GM12878 (cell line): ENCODE measurements around the gene GON7. TPM values are rescaled to one million over a fixed set of nuclear protein-coding genes. Genes with fewer than 3 reads are reported as not detected.

Experiments
- CEBPZ ChIP-seq: fragments of 150-350 bp; IDR thresholded peaks from 2 replicates; pipeline ENCODE4 v1.6.1; 2016; ENCODE audit warnings: low read depth, low read length
- HCFC1 ChIP-seq: fragments of 150-350 bp; IDR thresholded peaks from 2 replicates; pipeline ENCODE4 v1.6.1; 2014; ENCODE audit warnings: low read length
- NKRF ChIP-seq: fragments of 450-650 bp; conservative IDR thresholded peaks from 2 replicates; pipeline ENCODE4 v1.6.1; 2017; ENCODE audit warnings: mild to moderate bottlenecking, moderate library complexity
- NR2F1 ChIP-seq: fragments of 450-650 bp; conservative IDR thresholded peaks from 2 replicates; pipeline ENCODE4 v1.6.1; 2017; ENCODE audit warnings: mild to moderate bottlenecking
- PBX3 ChIP-seq: IDR thresholded peaks from 2 replicates; pipeline ENCODE4 v1.6.1; 2011; ENCODE audit warnings: mild to moderate bottlenecking, low read depth, low read length, moderate library complexity; ENCODE audit not compliant: insufficient replicate concordance
- SMAD1 ChIP-seq: fragments of 450-650 bp; IDR thresholded peaks from 2 replicates; pipeline ENCODE4 v1.6.1; 2018; ENCODE audit warnings: mild to moderate bottlenecking, low read depth; ENCODE audit not compliant: partially characterized antibody
- SPI1 ChIP-seq: IDR thresholded peaks from 2 replicates; pipeline ENCODE4 v1.6.1; 2011; ENCODE audit warnings: low read depth, mild to moderate bottlenecking, low read length, moderate library complexity, borderline replicate concordance; ENCODE audit not compliant: insufficient read depth
- TARDBP ChIP-seq: IDR thresholded peaks from 2 replicates; pipeline ENCODE4 v1.6.1; 2016; ENCODE audit warnings: borderline replicate concordance
- TCF12 ChIP-seq: IDR thresholded peaks from 2 replicates; pipeline ENCODE4 v1.6.1; 2011; ENCODE audit warnings: low read depth, mild to moderate bottlenecking, low read length
- YY1 ChIP-seq: IDR thresholded peaks from 2 replicates; pipeline ENCODE4 v1.6.1; 2011; ENCODE audit warnings: low read depth, mild to moderate bottlenecking, low read length
- polyA plus RNA-seq, 11 experiments: library from polyadenylated mRNA; depleted of rRNA in 4 of 11; unstranded in 6 of 11; stranded (reverse) in 5 of 11; fragments of >200 nt; fragmentation: Nextera tagmentation in 4 of 11; fragmentation: Illumina TruSeq in 1 of 11; extraction: Ambion mirVana in 4 of 11; extraction: Trizol in 1 of 11; gene quantifications; 1 replicate in 1 of 11; 2 replicates in 10 of 11; pipeline versions ENCODE4 v1.2.1 to v1.2.3, GENCODE V29; 2011 to 2016; ENCODE audit warnings: inconsistent platforms in 2 of 11, missing spikeins in 2 of 11, low read depth in 1 of 11
- total RNA-seq, 4 experiments: library from RNA; depleted of rRNA in 3 of 4; stranded (reverse); fragments of >200 nt in 3 of 4; fragmentation: Illumina TruSeq in 1 of 4; extraction: Trizol in 1 of 4; gene quantifications; 2 replicates each; pipeline versions ENCODE4 v1.2.1 to v1.2.3, GENCODE V29; 2013 to 2021
- TF ChIP-seq, protein P1 (sequence below): fragments of 450-650 bp; IDR thresholded peaks from 2 replicates; pipeline ENCODE4 v1.6.1; 2017; ENCODE audit warnings: mild to moderate bottlenecking, moderate library complexity
- TF ChIP-seq, protein P2 (sequence below): fragments of 450-650 bp; IDR thresholded peaks from 2 replicates; pipeline ENCODE4 v1.6.1; 2016; ENCODE audit warnings: mild to moderate bottlenecking
- TF ChIP-seq, protein P3 (sequence below): fragments of 450-650 bp; IDR thresholded peaks from 2 replicates; pipeline ENCODE4 v1.6.1; 2018; ENCODE audit warnings: mild to moderate bottlenecking, low read depth, moderate library complexity; ENCODE audit not compliant: partially characterized antibody

Gene GON7
- total and polyA plus RNA-seq, 10 of the 15 experiments (the other 5 are each of a cell fraction or from before 2014, with no cell fraction given): 21.6 to 59.0 (median 33.0) TPM

DNA sequence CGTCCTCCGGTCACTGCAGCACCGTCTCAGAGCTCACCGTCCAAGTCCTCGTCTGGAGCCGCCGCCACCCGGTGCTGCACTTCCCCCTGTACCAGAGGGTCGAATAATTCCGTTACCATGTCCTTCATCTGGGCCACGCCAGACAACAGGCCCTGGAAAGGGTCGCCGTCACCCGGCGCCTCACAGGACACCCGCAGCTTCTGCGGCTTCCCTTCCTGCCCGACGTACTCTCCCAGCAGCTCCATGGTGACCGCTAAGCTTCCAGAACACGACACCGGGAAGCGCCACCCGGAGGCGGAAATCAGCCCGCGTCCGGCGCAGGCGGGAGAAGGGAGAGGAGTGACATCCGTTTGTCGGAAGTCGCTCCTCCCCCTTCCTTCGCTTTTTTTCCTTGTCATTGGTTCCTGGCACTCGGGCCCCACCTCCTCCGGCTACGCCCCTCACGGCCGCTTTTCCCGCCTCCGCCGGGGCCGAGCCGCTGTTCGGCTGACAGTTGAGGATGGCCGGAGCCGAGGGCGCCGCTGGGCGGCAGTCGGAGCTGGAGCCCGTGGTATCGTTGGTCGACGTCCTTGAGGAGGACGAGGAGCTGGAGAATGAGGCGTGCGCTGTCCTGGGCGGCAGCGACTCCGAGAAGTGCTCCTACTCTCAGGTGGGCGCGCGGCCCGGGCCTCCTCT is at the start of gene GON7, which contains the start of gene UBR7 (continued):
- TF ChIP-seq, protein P1, sequence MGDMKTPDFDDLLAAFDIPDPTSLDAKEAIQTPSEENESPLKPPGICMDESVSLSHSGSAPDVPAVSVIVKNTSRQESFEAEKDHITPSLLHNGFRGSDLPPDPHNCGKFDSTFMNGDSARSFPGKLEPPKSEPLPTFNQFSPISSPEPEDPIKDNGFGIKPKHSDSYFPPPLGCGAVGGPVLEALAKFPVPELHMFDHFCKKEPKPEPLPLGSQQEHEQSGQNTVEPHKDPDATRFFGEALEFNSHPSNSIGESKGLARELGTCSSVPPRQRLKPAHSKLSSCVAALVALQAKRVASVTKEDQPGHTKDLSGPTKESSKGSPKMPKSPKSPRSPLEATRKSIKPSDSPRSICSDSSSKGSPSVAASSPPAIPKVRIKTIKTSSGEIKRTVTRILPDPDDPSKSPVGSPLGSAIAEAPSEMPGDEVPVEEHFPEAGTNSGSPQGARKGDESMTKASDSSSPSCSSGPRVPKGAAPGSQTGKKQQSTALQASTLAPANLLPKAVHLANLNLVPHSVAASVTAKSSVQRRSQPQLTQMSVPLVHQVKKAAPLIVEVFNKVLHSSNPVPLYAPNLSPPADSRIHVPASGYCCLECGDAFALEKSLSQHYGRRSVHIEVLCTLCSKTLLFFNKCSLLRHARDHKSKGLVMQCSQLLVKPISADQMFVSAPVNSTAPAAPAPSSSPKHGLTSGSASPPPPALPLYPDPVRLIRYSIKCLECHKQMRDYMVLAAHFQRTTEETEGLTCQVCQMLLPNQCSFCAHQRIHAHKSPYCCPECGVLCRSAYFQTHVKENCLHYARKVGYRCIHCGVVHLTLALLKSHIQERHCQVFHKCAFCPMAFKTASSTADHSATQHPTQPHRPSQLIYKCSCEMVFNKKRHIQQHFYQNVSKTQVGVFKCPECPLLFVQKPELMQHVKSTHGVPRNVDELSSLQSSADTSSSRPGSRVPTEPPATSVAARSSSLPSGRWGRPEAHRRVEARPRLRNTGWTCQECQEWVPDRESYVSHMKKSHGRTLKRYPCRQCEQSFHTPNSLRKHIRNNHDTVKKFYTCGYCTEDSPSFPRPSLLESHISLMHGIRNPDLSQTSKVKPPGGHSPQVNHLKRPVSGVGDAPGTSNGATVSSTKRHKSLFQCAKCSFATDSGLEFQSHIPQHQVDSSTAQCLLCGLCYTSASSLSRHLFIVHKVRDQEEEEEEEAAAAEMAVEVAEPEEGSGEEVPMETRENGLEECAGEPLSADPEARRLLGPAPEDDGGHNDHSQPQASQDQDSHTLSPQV: no peak
- TF ChIP-seq HCFC1: no peak
- no peak; the same call in none of the 2 replicates for TF ChIP-seq YY1
- 0 out of 2 replicates have a peak, but pooled peaks have one; percentile 28 for TF ChIP-seq TCF12
- TF ChIP-seq, protein P2, sequence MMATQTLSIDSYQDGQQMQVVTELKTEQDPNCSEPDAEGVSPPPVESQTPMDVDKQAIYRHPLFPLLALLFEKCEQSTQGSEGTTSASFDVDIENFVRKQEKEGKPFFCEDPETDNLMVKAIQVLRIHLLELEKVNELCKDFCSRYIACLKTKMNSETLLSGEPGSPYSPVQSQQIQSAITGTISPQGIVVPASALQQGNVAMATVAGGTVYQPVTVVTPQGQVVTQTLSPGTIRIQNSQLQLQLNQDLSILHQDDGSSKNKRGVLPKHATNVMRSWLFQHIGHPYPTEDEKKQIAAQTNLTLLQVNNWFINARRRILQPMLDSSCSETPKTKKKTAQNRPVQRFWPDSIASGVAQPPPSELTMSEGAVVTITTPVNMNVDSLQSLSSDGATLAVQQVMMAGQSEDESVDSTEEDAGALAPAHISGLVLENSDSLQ: peak; percentile 94
- TF ChIP-seq NR2F1: peak; percentile 25; the same call in 1 of the 2 replicates
- peak; percentile 65; the same call in 1 of the 2 replicates for TF ChIP-seq SPI1
- no peak for TF ChIP-seq CEBPZ
- TF ChIP-seq TARDBP: no peak
- TF ChIP-seq, protein P3, sequence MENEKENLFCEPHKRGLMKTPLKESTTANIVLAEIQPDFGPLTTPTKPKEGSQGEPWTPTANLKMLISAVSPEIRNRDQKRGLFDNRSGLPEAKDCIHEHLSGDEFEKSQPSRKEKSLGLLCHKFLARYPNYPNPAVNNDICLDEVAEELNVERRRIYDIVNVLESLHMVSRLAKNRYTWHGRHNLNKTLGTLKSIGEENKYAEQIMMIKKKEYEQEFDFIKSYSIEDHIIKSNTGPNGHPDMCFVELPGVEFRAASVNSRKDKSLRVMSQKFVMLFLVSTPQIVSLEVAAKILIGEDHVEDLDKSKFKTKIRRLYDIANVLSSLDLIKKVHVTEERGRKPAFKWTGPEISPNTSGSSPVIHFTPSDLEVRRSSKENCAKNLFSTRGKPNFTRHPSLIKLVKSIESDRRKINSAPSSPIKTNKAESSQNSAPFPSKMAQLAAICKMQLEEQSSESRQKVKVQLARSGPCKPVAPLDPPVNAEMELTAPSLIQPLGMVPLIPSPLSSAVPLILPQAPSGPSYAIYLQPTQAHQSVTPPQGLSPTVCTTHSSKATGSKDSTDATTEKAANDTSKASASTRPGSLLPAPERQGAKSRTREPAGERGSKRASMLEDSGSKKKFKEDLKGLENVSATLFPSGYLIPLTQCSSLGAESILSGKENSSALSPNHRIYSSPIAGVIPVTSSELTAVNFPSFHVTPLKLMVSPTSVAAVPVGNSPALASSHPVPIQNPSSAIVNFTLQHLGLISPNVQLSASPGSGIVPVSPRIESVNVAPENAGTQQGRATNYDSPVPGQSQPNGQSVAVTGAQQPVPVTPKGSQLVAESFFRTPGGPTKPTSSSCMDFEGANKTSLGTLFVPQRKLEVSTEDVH: peak; percentile 90
- peak; percentile 78 for TF ChIP-seq PBX3
- no peak for TF ChIP-seq SMAD1
- peak; percentile 81 for TF ChIP-seq NKRF
